Fibroblast of the aortic adventitia (primary cell): ENCODE measurements around the gene TBC1D22A. TPM values are rescaled to one million over a fixed set of nuclear protein-coding genes. Genes with fewer than 3 reads are reported as not detected.

Experiments
- DNase-seq: peaks from one replicate; pipeline ENCODE4 v3.0.0-alpha.2; 2010; ENCODE audit warnings: low read depth
- H3K4me3 ChIP-seq: 2 replicates; pipeline ENCODE4 v1.5.1; 2011; ENCODE audit warnings: low read depth, mild to moderate bottlenecking, control low read depth, low read length, moderate library complexity
- total RNA-seq: library from RNA; depleted of rRNA; stranded (reverse); fragments of >200 nt; gene quantifications from 2 replicates; pipeline ENCODE4 v1.2.3, GENCODE V29; 2012; ENCODE audit warnings: low replicate concordance
- TF ChIP-seq, protein P1 (sequence below): IDR thresholded peaks from 2 replicates; pipeline ENCODE4 v1.5.1; 2011; ENCODE audit warnings: mild to moderate bottlenecking, low read length, control low read depth, inconsistent platforms; ENCODE audit not compliant: insufficient read depth

The TBC1D22A gene
- total RNA-seq, 1 donor, result 13.8 TPM

DNA sequence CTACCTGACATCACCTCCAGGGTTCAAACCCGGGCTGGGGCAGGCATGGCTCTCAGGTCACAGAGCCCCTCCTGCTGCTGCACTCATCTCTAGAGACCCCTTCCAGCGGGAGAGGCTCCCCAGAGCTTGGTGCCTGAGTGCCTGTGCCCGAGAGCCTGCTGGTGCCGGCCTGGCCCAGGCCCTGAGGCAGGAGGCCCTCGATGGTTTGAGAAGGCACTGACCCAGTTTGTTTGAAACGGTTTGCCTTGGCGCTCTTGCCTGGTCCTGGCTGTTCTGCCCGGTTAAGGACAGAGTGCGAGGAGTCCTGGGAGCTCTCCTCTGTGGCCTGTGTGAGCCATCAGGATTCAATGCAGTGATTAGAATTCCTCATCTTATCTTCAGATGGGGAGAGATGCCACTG, 88.9 kb downstream of the TBC1D22A start:
- TF ChIP-seq, protein P1, sequence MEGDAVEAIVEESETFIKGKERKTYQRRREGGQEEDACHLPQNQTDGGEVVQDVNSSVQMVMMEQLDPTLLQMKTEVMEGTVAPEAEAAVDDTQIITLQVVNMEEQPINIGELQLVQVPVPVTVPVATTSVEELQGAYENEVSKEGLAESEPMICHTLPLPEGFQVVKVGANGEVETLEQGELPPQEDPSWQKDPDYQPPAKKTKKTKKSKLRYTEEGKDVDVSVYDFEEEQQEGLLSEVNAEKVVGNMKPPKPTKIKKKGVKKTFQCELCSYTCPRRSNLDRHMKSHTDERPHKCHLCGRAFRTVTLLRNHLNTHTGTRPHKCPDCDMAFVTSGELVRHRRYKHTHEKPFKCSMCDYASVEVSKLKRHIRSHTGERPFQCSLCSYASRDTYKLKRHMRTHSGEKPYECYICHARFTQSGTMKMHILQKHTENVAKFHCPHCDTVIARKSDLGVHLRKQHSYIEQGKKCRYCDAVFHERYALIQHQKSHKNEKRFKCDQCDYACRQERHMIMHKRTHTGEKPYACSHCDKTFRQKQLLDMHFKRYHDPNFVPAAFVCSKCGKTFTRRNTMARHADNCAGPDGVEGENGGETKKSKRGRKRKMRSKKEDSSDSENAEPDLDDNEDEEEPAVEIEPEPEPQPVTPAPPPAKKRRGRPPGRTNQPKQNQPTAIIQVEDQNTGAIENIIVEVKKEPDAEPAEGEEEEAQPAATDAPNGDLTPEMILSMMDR, result no peak
- no peak for DNase-seq
- no peak overlapping the region for H3K4me3 ChIP-seq

DNA sequence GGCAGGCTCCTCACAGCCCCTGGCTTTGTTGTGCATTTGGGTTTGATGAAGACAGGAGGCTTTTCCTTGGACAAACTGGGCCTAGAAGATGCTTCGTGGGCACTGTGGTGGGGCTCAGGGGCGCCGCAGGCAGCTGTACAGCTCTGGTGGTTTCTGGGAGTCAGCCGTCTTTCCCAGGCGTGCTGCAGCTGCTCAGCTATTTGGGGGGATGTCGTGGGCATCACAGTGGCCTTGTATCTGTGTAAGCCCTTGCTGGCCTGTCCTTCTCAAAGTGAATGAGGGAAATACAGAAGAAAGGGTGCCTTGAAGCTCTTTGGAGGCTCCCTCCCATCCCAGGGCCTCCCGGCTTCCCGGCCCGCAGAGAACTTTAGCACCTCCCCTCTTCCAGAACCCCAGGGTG, 89.5 kb downstream of the TBC1D22A start:
- H3K4me3 ChIP-seq, result no peak overlapping the region
- no peak for DNase-seq
- TF ChIP-seq, protein P1, result no peak

DNA sequence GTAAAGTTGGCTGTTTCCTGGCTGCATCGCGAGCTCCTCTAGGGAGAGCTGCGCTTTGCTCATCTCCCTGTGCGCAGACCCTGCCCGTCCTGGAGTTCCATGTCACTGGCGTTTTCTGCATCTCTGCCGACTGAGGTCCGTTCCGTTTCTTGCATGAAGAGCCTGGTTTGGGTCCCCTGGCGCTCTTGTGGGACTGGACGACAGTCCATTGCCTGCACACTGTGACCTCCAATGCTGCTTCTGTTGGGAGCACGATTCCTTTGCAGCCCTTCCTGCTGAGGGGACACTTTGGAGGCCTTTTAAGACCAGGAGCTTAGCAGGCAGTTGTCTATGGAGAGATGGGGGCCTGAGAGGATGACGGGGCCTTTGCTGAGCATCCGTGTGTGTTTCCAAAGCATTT, 90.3 kb downstream of the TBC1D22A start:
- no peak overlapping the region for H3K4me3 ChIP-seq
- TF ChIP-seq, protein P1, result no peak
- DNase-seq, result no peak

DNA sequence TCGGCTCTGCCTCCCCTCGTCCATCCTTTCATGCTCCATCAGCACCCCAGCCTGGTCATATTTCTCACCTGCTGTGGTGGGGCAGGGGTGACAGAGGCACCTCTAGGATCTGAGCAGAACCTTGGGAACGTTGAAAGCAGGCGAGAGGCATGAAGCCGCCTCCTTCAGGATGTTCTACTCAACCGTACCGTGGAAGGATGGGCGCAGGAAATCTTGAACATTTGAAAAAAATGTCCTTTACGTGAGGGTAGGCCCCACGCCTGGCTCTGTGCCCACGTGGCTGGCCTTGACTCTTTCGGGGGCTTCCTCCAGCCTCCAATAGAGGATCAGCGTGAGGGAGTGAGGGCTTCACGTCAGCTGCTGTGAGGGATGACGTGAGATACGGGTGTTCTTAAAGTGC, 90.7 kb downstream of the TBC1D22A start:
- no peak for DNase-seq
- H3K4me3 ChIP-seq, result no peak overlapping the region
- TF ChIP-seq, protein P1, result no peak

GRCh38 chr22:46854125-46854870, 91.8 kb downstream of the TBC1D22A start:
- H3K4me3 ChIP-seq, result no peak overlapping the region
- DNase-seq, result no peak
- TF ChIP-seq, protein P1, result no peak

GRCh38 chr22:46855681-46856080, 93.2 kb downstream of the TBC1D22A start:
- TF ChIP-seq, protein P1, result no peak
- no peak overlapping the region for H3K4me3 ChIP-seq
- no peak for DNase-seq

GRCh38 chr22:46856661-46857060, 94.2 kb downstream of the TBC1D22A start:
- DNase-seq, result no peak
- H3K4me3 ChIP-seq, result no peak overlapping the region
- TF ChIP-seq, protein P1, result no peak
